Measurements from ENCODE around the gene RPP25. TPM values are rescaled to one million over a fixed set of nuclear protein-coding genes. Genes with fewer than 3 reads are reported as not detected.

RPP25 gene
- total and polyA plus RNA-seq, 8 donors = 4.0 to 14.1 (median 7.6) TPM

GRCh38 chr15:74978503-74978902, 21.9 kb upstream of the RPP25 start:
- no peak overlapping the region for H3K27ac ChIP-seq
- no peaks in the 10 kb centered on the region for H3K27me3 ChIP-seq
- intact Hi-C loops (cut with DNase I) = no loop called here
- H3K4me3 ChIP-seq = no peak overlapping the region
- H3K36me3 ChIP-seq = no peaks in the 10 kb centered on the region
- no peaks in the 10 kb centered on the region for H3K9me3 ChIP-seq
- DNase-seq = no peak
- peak; percentile 93 for ATAC-seq
- H3K4me1 ChIP-seq = no peaks in the 10 kb centered on the region
- no peak for TF ChIP-seq CTCF (IDR thresholded peaks at IDR 0.05)

- DNase-seq = no peak
- H3K27me3 ChIP-seq = no peaks in the 10 kb centered on the region
- no peak overlapping the region for H3K27ac ChIP-seq
- H3K4me1 ChIP-seq = no peaks in the 10 kb centered on the region
- no peak overlapping the region for H3K4me3 ChIP-seq
- H3K9me3 ChIP-seq = no peaks in the 10 kb centered on the region
- ATAC-seq = no peak
- intact Hi-C loops (cut with DNase I) = no loop called here
- TF ChIP-seq CTCF (IDR thresholded peaks at IDR 0.05) = no peak
- no peaks in the 10 kb centered on the region for H3K36me3 ChIP-seq
Observed at GRCh38 chr15:74978077-74978476, 21.5 kb upstream of the RPP25 start.

- TF ChIP-seq CTCF (IDR thresholded peaks at IDR 0.05) = no peak
Observed at GRCh38 chr15:74977599-74977998, 21.0 kb upstream of the RPP25 start.

GRCh38 chr15:74976159-74976558, 19.6 kb upstream of the RPP25 start:
- no peak for ATAC-seq
- Histone ChIP-seq H3K27ac (no peak overlapping the region), H3K4me3 (no peak overlapping the region), H3K36me3 (no peaks in the 10 kb centered on the region), H3K9me3 (no peaks in the 10 kb centered on the region), H3K4me1 (no peaks in the 10 kb centered on the region), H3K27me3 (no peaks in the 10 kb centered on the region)
- intact Hi-C loops (cut with DNase I) = no loop called here
- no peak for TF ChIP-seq CTCF (IDR thresholded peaks at IDR 0.05)
- DNase-seq = no peak

More at GRCh38 chr15:74977599-74977998, 21.0 kb upstream of the RPP25 start:
- intact Hi-C loops (cut with DNase I) = no loop called here
- ATAC-seq (no peak), DNase-seq (no peak)
- Histone ChIP-seq H3K36me3 (no peaks in the 10 kb centered on the region), H3K4me1 (no peaks in the 10 kb centered on the region), H3K27me3 (no peaks in the 10 kb centered on the region), H3K27ac (no peak overlapping the region), H3K4me3 (no peak overlapping the region), H3K9me3 (no peaks in the 10 kb centered on the region)

GRCh38 chr15:74967670-74968069, 11.1 kb upstream of the RPP25 start:
- no peak for ATAC-seq
- no peaks in the 10 kb centered on the region for H3K27me3 ChIP-seq
- DNase-seq = no peak
- no peaks in the 10 kb centered on the region for H3K4me1 ChIP-seq
- H3K36me3 ChIP-seq = no peaks in the 10 kb centered on the region
- no peak for TF ChIP-seq CTCF (IDR thresholded peaks at IDR 0.05)
- H3K4me3 ChIP-seq = no peak overlapping the region
- H3K9me3 ChIP-seq = no peaks in the 10 kb centered on the region
- no peak overlapping the region for H3K27ac ChIP-seq
- intact Hi-C loops (cut with DNase I) = no loop called here
